SKM-1 (cell line): ENCODE results near the gene IL17RB.

Experiments
- DNase-seq: peaks from one replicate; lab custom pipeline; 2025; ENCODE audit not compliant: unreplicated experiment; lab: John Stamatoyannopoulos, UW

The IL17RB gene

DNA sequence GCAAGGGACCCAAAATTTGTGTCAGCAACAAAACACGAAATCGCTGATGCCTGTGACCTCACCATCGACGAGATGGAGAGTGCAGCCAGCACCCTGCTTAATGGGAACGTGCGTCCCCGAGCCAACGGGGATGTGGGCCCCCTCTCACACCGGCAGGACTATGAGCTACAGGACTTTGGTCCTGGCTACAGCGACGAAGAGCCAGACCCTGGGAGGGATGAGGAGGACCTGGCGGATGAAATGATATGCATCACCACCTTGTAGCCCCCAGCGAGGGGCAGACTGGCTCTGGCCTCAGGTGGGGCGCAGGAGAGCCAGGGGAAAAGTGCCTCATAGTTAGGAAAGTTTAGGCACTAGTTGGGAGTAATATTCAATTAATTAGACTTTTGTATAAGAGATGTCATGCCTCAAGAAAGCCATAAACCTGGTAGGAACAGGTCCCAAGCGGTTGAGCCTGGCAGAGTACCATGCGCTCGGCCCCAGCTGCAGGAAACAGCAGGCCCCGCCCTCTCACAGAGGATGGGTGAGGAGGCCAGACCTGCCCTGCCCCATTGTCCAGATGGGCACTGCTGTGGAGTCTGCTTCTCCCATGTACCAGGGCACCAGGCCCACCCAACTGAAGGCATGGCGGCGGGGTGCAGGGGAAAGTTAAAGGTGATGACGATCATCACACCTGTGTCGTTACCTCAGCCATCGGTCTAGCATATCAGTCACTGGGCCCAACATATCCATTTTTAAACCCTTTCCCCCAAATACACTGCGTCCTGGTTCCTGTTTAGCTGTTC is 35.0 kb upstream of the IL17RB start:
- DNase-seq: no peak

DNA sequence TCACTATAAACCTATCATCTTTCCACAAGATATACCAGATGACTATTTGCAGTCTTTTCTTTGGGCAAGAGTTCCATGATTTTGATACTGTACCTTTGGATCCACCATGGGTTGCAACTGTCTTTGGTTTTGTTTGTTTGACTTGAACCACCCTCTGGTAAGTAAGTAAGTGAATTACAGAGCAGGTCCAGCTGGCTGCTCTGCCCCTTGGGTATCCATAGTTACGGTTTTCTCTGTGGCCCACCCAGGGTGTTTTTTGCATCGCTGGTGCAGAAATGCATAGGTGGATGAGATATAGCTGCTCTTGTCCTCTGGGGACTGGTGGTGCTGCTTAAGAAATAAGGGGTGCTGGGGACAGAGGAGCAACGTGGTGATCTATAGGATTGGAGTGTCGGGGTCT is 33.9 kb upstream of the IL17RB start:
- DNase-seq: no peak

DNA sequence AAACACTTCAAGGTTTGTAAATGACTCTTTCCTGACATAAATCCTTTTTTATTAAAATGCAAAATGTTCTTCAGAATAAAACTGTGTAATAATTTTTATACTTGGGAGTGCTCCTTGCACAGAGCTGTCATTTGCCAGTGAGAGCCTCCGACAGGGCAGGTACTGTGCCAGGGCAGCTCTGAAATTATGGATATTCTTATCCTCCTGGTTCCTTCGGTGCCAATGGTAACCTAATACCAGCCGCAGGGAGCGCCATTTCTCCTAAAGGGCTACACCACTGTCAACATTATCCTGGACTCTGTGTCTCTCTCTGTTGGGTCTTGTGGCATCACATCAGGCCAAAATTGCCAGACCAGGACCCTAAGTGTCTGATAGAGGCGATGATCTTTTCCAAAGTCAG is 33.1 kb upstream of the IL17RB start:
- no peak for DNase-seq

DNA sequence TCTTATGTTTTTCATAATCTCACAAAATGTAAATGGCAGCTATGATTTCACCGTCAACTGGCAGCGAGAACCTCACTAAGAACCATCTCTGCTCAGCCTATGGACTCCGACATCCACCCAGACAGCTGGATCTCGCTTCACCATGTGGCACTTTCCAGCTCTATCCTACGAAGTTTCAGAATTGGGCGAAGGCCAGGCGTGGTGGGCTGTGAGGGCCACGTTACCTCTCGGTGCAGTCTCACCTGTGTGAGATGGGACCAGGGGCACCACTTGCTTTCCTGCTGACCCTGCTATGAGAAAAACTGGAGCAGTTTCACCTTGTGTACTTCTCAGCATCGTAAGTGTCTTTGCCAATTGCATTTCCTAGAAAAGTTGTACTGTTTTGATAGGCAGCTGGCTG is 32.5 kb upstream of the IL17RB start:
- DNase-seq: no peak

DNA sequence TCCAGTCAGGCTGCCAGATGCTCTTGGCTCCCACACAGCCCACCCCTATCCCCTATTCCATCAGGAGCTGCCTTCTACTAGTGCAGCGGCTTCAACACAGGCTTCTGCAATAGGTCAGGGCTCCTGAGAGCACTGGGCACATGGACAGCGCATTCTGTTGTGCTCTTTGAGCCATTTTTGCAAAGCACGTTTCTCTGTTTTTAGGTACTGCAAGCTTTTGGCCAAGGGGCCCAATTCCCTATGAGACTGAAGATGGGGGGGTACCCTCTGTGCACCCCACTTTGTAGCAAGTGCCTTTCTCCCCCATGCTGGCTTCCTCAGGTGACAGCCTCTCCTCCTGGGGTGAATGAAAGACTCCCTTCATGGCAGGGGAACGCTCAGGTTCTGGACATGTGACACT is 31.3 kb upstream of the IL17RB start:
- no peak for DNase-seq

DNA sequence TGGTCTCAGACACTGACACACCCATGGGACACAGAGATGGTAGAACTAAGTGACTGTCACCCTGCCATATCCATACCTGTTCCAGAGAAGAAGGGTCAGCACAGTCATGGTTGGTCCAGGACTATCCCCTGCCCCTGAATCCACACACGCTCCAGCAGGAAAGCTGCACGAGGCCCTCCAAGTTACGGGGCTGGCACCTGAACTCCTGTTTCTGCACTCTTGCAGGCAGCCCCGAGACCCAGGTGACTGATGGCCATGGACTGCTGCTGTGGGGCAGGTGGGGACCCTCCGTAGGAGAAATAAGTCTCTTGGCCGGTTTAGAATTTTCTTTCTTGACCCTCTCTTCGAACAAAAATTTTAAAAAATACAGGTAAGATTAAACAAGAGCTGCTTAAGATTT is 30.7 kb upstream of the IL17RB start:
- no peak for DNase-seq

DNA sequence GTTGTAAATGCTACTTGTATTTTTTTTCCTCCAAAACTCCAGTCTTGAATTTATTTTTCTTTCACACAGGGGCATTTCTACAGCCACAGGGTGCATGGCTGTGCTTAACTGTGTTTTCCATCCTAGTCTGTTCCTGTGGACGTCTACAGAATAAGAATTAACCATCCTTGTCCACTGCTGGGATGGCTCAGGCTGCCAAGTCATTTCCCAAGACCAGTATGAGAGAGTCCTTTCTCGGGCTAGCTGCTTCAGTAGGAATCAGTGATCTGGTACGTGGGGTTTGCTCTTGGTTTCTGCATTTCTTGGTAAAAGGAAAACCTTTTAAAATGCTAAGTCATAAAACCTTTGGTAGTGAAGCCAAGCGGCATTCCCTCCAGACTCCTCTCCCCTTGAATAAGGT is 29.9 kb upstream of the IL17RB start:
- DNase-seq: no peak

DNA sequence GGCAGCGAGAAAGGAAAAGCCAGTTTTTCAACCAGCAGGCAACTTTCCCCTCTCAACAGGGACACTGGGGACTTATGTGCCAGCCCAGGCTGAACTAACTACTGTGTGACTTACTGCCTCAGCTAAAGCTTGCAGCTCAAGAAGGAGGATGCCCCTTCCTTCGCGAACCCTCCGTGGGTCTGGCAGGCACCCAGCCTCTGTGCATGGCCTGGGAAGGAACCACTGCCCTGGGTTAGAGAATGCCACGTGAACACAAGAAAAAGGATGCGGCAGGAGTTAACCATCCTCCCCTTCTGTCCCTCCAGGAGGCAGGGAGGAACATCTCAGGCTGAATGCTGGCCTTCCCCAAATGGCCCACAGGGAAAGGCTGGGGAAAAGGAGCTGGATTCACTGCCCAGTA is 29.2 kb upstream of the IL17RB start:
- DNase-seq: no peak

DNA sequence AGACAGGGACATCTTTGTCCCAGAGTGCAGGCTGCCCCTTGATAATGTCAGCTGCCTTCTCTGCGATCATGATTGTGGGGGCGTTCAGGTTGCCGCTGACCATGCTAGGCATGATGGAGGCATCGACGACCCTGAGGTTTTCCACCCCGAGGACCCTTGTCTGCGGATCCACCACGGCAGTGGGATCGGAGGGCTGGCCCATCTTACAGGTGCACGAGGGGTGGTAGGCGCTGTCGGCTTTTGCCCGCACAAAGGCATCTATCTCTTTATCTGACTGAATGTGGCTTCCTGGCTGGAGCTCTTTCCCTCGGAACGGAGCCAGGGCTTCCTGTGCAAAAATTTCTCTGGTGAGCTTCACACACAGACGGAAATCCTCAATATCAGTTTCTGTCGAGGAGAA is 28.6 kb upstream of the IL17RB start:
- DNase-seq: no peak

DNA sequence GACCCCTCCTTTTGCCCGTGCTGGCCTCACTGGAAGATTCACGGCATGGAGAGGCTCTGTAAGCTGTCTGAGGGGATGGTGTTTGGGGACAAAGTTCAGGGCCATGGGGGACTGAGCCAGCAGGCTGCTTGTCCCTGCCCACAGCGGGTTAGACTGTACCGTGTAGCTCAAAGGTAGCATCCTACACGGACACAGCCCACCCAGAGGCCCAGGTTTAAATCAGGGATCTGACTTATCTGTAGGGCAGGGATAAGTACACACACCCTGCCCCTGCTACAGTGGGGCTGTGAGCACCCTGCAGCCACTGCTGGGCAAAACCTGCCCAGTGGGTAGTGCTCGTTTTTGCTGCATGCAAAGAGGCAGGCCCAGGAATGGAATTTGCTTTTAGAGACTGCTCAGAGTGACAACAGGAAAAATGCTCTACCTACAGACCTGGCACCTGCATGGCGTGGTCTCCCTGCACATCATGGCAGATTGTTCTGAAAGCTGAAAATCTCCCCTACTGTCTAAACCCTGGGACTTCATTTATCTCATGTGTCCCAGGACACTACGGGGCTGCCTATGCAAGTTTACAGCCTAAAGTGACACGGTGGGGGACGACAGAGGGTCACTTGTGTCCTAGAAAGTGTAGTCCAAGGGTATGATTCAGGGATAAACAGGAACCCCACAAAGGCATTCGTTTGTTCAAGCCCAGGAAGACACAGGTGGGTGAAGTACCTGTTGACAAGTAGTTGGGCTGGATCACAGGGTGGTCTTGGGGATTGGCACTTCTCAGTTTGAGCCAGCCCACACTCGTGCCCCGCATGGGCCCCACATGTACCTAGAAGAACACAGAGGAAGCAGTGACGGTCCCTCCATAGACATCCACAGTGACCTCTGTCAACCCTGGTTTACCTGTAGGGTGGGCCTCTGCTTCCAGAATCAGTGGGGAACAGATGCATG is 27.9 kb upstream of the IL17RB start:
- DNase-seq: no peak

DNA sequence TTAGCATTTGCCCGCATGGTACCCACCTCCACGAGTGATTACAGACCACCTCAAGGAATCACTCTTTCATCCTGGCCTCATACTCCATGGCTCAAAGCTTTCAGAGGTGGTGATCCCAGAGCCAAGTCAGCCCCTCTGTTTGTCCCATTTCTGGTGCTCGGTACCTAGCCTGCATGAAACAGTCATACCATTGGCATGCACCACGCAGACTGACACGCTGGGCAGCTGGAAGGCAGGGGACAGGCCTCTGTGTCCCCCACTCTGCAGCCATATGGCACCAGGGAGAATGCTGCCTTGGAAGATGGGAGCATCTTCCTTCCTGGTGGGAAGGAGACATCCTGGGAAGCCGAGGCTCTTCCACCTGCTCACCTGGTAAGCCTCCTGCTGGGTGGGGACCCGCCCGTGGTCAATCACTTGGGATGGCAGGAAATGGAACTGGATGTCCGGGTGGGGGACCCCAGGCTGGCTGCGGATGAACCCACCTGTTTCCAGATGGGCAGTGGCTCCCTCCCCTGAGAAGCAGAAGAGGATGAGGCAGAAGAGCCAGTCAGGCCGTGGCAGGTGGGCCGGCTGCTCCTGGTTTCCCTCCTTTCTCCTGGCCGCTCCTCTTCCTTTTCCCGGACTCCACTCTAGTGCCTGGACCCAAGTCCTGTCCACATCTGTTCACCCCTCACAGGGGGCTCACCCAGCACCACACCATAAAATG is 27.1 kb upstream of the IL17RB start:
- no peak for DNase-seq

DNA sequence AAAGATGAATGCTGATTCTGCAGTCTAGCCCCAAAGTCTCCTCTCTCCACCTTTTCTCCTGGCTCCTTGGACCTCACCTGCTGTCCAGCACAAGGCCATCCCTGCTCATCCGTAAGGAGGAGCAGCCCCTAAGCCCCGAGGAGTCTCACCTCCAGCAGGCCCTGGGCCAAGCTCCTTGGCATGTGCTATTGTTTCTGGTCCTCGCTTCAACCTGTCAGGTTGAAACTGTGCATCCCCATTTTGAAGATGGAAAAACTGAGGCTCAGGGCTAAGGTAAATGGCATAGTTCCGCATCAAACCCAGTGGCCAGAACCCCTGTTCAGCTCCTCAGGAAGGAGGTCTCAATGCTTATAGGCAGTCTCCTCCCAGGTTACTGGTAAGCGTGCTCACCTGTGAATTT is 26.3 kb upstream of the IL17RB start:
- DNase-seq: no peak

DNA sequence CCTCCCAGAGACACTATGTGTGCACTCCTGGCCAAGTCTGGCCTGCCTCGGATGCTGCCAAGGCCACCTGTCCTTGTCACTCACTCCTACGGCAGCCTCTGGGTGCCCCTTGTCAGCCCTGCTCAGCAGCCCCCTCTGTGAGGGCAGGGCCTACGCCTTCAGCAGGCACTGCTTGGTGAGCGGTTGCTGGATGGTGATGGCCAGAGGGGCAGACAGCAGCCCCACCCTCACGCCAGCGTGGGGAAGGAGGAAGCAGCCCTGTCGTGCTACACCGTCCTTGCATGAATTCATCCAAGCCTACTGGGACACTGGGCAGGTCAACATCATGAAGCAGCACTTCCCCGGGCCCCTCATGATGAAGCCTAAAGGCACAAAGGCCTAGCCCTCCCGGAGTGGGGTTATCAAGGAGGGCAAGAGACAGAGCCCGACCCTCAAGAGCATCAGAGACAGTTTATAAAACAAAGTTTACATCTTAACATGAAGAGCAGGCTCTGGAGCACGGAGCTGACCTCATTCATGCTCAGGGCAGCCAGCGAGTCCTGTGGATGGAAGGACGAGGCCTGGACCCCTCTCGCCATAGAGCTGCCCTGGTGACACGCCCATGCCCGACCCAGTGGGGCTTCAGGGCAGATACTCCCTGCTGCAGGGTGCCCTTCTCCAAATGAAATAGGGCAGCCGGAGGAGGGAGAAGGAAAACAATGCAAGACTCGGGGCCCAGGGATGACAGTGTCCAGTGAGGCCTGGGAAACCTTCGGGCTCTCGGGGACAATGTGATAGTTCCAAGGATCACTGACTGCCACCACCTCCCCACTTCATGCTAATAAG is 25.4 kb upstream of the IL17RB start:
- no peak for DNase-seq

DNA sequence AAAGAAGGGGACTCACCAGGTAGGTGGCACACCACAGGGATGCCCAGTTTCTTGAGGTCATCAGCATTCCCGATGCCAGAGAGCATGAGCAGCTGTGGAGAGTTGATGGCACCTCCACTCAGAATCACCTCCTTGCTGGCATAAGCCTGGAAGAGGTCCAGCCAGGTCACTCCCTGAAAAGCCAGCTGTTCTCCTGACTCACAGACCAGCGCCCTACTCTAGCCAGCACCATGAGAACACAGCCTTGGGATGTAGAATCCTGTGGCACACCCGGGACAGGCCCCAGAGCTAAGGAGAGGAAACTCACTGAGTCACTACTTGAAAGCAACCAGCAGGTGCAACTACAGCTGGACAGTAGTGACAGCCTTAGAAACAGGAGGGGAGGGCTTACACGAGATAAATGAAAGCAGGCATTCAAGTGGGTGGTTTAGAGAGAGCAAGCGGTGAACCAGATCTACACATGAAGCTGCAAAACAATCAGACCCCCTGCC is 24.7 kb upstream of the IL17RB start:
- no peak for DNase-seq

DNA sequence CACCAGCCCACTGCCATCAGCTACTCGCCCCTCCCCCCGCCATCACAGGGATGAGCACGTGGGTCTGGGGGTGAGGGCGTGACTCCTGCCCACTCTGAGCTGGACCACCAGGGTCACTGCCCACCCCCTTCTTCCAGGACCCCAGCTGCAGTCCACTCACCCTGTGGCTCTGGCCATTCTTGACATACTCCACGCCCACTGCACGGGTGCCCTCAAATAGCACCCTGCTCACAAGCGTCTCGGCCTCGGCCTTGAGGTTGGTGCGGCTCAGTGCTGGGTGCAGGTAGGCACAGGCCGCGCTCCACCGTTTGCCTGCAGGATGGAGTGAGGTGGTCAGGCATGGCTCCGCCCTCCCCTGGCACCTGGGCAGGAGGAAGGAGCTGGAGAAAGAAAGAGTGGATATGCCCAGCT is 24.0 kb upstream of the IL17RB start:
- no peak for DNase-seq

DNA sequence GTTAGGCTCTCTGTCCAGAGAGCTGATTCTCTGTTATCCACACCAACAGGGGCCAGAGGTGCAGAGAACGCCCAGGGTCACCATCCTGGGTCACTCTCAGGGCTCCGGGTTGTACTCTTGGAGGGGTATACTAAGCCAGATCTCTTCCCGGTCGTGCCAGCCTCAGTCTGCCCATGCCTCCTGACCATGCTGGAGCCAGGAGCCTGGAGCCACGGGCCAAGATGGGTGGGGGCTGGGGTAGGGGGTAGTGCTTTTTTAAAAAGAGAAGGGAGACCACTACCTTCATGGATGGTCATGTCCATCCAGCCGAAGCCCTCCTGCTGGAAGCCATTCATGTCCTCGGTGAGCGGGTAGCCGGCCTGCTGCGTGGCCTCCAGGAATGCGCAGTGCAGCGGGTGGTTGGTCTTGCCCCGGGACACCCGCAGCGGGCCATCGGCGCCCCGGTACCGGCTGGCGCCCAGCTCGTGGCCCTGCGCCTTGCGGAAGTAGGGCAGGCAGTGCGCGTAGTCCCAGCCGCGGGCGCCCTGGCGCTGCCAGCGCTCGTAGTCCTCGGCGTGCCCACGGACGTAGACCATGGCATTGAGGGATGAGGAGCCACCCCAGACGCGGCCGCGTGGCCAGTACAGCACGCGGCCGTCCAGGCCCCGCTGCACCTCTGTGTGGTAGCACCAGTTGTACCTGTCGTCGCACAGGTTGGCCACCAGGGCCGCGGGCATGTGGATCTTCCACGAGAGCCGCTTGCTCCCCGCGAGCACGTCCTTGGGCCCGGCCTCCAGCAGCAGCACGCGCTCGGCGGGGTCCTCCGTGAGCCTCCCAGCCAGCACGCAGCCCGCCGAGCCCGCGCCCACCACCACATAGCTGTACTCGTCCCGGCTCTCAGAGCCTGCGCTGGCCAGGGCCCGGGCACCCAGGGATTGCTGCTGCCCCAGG is 23.1 kb upstream of the IL17RB start:
- no peak for DNase-seq

DNA sequence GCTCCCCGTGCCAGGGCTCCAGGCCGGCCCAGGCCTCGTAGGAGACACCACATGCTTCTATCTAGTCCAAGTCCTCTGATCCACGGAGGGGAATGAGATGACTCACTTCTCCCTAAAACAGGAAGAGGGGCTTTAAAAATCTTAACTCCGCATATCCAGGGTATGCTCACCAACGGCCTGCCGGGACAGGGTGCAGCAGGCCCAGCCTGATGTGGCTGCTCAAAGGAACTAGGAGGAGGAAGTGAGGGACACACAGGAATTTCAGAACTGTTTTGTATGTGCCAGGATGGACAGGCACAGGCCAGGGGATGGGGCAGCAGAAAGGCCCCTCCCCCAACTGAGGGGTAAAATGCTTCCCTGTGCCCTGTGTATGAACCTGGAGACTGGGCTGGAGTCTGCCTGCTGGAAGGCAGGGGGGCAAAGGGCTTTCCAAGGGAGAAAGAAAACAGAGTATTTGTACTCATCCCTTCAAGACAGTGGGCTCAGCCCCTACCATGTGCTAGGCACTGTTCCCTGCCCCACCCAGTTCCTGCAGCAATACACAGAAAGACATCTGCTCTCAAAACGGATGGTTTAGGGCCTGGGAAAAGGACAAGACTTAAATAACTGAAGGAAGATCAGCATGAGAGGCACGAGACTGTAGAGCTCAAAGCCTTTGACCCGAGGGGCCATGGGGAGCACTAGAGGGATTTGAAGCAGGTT is 22.3 kb upstream of the IL17RB start:
- no peak for DNase-seq

DNA sequence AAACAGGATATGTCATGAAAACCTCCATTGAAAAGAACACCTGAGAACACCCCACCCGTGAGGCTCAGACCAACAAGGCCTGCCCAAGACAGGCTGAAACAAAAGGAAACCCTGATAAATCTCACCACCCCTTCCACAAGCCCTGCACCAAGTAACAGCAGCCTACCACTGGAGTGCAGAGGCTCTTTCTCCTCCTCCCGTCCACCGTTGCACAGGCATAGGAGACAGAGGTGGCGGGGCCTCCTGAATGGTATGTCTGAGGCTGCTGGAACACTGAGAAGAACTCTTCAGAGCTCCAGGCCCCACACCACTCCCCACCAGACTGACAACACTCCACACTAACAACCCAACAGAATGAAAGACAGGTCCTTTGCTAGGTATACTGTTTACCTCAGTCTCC is 21.6 kb upstream of the IL17RB start:
- no peak for DNase-seq

DNA sequence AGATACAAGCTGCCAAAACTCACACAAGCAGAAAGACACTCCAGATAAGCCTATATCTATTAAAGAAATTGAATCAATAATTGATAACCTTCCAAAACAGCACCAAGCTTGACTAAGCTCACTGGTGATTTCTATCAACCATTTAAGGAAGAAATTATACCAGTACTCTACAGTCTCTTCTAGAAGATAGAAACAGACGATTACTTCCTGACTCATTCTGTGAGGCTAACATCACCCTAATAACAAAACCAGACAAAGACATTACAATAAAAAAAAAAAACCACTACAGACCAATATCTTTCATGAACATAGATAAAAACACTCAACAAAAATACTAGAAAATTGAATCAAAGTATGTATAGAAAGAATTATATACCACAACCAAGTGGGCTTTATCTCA is 20.3 kb upstream of the IL17RB start:
- no peak for DNase-seq
